ENCODE measurements around the gene MGMT.

Gene MGMT

DNA sequence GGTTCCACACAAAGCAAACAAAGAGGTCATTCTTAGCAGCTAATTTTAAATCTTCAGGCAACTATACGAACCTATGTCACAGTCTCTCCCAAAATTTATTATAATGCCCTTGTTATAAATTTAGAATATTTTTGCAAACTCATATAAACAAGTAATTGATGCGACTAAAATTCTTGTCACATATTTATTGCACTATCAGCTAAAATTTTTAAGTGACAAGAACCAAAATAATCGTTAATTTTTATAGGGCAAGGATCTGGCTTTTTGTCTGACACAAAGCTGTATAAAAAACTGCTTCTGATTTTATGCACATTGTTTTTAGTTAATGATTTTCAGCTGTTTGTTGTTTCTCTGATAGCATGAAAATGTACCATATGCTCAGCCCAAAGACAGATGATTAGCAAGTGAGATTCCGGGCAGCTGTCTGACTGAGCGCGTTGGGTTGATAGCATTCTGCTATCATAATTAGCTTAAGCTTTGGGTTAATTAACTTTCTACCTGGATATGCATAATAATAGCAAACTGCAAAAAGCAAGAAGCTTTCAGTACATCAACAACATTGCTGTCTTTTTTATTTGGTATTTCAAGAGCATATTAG is 136.0 kb downstream of the MGMT start:
- DNase-seq: no peak

DNA sequence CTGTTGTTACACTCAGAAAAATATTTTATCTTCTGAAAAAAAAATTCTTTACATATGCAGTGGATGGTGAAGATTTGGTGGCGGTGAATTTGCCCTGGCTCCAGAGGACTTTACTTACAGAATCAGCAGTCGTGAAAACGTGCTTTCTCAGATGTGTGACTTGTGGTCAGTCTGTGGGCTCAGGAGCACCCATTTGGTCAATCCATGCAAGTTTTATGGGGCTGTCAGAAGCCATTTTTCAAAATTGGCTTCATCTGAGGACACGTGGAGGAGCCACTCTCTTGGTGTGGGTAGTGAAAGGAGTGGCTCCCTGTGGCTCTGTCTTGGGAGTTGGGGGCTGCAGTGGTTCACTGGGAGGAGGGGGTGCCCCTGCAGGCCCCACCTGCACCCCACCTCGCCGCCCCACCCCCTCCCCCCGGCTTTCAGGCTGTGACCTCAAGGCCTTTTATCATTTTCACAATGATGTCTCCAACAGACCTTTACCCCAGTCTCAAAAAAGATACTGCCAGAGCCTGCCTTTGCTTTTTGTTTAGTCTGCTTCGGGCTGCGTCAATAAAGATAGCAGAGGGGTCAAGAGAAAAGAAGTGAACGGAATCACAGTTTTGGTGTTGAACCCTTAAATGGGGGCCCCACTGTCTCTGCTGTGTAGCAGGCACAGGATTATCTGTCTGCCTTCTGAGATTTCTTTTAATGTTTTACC is 137.4 kb downstream of the MGMT start:
- DNase-seq: no peak

DNA sequence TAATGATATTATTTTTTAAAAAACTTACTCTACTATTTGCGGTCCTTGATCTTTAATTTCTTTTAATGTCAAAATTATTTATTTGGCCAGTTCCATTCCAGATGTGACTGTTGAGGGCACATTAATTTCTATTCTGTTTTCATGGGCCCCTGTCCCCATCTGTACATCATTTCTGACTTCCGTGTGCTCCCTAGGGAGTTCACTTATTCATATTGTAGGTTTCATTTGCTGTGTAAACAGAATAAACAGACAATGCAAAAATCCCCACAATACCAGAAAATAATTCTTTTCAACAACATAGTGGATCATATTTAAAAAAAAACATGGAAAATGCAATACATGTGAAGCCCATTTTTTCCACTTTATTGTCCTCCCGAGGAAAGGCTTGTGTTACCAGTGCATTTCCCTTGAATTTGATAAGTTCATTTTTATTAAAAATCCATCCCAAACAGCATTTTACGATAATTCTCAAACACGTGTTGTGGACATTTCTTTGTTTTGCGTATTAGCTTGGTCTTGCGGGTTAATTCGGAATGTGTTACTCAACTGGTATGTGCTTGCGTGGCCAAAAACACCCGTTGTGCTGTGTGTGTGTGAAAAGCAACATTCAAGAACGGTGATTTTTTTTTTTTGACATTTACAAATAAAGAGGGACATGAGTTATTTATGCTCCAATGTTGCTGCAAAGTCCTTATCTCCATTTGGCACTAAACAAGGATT is 138.4 kb downstream of the MGMT start:
- DNase-seq: no peak

DNA sequence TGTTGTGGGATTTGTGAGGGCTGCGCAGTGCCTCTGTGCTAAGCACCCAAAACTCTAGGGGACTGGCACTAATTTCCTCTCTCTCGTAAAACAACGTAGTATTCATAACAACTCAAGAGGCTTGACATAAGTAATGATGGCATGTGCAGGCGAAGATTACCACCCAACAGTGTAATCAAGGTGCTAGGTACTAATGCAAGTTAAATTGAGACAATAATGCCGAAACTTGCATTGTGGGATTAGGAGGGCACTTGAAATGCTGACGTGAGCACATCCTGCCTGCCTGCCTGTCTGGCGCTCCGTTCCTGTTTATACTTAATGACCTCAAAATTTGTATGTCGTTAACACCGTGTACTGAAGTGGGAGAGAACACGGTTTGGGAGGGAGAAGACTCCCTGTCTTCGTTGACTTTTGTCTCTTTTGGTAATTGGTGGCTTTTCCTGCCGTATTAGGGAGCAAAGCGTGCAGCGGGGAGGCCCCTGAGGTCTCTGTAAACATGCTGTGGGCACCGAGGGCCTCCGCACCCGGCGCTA is 139.0 kb downstream of the MGMT start:
- DNase-seq: no peak

DNA sequence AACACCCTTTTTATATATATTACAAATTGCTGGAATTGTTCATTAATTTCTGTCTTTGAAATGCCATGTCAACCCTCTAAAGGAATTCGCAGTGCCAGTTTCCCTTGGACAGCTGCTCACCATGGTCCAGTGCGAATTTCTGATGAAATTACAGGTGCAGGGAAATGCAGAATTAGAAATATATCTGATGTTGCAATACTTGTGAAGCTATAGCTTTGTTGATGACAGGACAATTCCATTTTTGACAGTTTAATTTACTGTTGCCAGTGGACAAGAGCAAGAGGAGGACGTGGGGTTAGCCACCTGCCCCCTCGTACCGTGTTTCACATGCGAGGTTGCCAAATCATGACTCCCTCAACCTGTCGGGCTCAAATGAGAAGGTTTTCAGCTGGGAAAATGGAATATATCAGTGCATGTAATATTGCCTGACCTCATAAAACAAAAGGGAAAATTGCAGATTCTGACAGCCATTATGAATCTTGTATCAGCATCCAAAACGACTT is 140.6 kb downstream of the MGMT start:
- no peak for DNase-seq

DNA sequence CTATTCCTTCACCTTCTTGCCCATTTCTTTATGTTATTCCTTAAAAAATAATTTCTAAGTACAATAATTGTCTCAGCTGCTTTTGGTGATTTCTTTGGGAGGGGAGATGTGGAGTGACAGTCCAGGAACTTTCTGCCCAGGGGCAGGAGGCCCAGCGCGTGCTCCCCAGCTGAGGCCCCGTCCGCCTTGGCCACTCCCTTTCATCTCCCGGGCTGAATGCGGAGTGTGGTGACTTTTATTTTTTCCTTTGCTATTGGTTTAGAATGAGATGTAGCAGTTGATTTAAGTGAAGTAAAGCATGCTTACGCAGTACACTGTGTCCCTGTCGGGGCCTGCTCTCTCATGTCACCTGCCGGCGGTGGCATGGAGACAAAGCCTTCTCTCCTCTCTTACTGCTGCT is 141.6 kb downstream of the MGMT start:
- DNase-seq: no peak

DNA sequence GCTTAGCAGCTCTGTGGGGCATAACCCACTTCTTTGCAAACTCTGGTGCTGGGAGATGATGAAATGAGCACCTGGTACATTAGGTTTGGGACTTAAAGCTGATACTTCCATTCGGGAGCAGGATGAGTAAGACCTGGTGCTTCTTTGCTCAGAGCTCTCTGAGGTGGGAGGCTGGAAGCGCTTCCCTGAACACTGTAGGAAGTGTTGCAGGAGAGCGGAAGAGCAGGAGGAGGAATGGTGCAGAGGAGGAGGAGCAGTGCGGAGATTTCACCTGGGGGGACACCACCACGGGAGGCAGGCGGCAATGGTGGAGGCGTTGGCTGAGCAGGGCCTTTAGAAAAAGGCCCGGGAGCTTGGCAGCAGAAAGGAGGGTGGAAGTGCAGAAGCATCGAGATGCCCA is 142.5 kb downstream of the MGMT start:
- no peak for DNase-seq

DNA sequence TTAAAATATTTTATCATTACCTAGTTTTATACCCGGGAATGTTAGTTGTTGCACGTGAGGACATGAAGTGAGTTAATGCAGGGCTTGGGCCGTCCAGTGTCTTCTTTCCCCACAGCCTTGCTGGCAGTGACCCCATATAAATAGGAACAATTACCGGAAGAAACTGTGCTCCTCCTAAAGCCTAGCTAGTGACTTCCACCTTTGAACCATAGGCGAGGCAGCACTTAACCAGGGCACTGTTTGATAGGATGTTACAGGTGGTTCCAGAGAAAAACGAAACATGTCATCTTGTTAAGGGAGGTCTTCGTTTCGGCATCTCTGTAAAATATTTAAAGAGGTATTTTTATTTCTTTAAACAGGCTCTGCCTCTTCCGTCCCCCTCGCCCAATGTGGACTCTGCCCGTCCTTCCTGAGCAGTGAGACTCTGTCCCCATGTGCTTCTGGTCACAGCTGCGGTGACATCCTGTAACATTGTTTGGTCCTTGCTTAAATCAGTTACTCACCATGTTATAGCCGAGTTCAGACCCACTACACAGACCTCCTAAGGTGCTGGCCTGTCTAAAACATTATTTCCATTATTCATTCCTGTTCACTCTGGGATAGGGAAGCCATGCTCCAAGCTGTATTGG is 145.6 kb downstream of the MGMT start:
- DNase-seq: no peak

DNA sequence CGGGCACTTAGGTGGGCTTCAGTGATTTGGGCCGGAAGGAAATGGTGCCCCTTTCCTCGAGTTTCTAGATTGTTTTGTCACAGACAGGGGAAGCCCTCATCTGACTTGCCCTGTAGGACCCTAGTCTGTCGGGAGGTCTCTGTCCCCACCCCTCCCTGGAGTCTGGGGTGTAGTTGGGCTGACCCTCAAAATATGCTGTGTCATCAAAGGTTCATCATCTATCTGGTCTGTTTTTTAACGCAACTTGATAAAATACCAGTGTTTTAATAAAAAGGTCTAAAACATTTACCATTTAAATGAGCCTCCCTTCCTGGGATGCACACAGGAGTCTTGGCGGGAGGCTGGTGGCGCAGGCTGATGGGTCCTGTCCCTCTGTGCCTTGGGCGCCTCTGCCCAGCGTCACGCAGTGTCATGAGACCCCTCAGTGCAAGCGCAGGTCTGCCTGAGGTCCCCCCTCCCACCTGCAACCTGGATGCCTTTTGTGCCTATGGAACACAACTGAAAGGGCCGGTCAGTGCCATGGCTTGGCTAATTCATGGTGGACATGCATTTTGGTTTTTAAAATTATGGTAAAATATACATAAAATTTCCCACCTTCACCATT is 146.4 kb downstream of the MGMT start:
- DNase-seq: no peak

DNA sequence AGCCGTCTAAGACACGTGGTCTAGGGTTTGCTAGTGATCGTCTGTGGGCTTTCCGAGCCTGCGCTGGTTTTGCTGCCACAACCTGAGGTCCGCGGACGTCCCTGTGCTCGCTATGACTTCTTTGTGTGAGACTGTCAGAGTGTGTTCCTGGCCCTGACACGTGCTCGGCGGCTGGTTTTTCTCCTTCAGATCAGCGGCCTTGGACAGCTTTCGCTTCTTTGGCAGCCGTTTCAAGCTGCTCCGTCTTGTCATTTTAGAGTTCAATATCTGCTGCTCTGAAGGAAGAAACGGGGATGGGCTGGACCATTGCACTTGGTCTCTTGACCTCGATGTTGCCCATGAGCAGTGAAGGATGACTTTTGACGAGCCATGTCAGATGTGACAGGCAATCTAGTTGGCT is 147.3 kb downstream of the MGMT start:
- no peak for DNase-seq

DNA sequence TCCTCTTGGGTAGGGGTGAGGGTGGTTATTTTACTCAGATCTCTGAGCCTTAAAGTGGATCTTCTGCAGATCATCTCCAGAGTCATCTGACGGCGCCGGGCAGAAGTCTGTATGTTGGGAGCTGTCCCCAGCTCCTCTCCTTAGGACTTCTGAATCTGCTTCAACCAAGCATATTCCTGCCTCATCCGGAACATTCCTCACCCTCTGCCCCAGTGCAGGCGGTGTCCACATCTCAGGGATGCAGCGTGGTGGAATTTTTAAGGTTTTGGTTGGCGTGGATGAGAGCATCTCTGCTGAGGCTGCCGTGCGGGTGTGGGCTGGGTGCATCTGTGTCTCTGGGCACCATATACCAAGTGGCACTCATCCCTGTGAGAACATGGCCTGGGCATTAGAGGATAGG is 148.3 kb downstream of the MGMT start:
- DNase-seq: no peak

DNA sequence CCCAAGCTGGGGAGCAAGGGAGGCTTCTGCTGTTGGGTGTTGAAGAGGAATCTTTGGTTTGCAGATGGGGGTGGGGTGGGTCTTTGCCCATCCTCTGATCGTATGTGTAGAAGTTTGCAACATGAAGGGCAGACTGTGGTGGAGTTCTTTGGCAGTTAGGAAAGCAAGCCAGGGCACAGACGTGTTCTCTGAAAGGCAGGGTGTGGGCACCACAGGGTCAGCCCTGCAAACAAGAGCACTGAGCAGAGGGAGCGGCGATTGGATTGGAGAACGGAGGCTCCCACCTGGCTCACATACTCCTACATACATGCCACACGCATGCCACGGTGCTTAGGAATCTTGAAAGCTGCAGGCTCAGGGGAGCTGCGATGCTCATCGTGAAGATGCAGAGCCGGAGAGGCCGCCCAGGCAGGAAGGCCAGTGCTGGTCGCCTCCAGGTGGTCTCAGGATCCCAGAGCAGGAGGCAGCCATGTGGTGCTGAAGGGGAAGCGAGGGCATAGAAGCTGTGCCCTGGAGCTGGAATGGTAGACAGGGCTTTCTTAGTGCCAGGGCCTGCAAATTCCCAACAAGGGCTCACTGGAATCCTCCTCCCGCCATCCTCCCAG is 149.0 kb downstream of the MGMT start:
- no peak for DNase-seq

DNA sequence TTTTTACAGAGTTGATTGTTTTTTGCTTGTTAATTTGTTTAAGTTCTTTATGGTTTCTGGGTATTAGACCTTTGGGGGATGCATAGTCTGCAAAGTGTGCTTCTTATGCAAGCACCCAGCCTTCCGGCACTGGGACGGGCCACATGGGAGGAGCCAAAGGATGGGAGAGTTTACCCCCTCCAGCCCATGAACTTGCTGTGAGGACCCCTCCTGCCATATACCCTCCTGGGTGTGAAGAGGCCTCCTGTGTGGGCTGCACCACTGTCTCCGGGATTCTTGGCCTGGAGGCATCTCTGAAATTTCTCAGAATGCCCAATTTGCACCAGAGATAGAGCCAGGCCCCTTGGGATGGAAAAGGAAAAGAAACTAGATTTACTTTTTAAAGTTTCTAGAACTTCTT is 150.7 kb downstream of the MGMT start:
- no peak for DNase-seq

DNA sequence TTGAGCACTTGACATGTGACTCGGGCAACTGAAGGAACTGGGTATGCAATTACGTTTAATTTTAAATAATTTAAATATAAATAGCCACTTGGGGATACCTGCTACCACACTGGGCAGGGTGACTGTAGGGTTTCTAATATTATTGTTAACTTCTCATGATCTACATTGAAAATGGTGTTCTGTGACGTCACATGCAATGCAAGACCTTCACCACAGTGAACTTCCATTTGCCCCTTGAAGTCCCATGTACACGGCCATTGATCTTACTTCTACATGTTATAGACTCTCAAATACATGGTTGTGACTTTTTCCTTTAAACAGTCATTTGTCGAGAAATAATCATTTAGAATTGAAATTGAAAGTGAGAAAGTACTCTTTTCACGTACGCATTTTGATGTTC is 154.0 kb downstream of the MGMT start:
- DNase-seq: no peak

DNA sequence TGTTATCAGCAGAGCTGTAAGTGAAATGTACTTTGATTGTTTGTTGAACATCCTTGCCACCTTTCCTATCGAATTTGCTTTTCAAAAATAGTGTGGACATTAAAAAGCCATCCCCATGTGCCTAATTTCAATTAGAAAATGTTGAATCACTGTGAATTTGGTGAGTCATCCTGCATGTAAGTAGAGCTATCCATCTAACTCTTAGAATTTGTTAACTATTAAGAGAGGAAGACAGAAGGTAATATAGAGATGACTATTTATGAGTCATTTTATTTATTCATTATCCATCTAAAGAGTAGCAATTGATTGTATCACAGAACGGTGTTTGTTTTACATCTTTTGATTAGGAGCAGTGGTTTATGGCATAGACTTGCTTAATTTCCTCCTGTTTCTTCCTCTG is 154.7 kb downstream of the MGMT start:
- DNase-seq: no peak

DNA sequence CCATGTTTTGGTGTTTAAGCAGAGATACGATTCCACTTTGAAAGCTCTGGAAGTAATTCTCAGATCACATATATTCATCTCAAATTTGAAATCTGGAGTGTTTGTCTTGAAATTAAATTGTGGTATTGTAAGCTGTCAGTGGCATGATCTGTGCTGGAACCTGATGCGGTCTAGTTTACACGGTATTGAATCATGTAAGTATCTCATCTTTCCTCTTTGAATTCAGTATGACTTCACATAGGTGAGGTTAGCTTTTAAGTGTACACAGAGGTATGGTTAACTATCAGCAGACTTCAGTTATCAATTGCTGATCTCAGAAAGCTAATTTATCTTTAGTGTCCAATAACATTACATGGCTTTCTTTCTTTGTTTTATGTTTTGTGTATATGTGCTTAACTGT is 155.2 kb downstream of the MGMT start:
- no peak for DNase-seq

DNA sequence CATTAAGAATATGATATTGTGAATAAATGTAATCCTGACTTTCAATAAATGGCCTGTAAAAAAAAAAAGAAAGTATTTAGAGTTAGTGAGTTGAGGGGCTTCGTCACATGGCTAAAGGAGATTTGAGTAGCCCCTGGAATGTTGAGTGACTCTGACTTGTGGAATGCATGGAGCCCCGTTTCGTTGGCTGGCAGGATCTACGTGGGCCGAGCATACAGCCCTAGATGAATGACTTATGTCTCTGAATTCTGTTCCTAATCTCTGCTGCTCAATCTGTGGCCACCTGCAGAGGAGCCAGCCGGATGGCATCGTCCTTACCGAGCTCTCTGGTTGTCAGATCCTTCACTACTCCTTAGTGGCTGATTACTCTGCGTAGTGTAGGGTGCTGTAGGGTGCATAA is 155.7 kb downstream of the MGMT start:
- DNase-seq: peak; percentile 40

DNA sequence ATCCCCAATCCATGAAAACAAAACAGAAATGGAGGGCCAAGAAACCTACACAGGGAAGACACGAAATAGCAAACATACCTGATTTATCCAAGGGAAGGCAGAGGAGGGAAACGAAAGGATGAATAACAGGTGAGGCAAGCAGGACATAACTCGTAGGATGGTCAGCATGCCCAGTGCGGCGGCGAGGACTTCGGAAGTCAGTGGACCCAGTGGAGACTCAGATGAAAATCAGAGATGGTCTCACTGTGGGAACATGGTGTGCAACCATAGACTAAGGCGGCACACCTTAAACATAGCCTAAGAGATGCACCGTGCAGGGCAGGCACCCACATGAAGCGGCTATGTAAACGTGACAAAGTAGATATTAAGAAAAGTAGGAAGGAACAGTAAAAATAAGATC is 157.5 kb downstream of the MGMT start:
- DNase-seq: no peak

DNA sequence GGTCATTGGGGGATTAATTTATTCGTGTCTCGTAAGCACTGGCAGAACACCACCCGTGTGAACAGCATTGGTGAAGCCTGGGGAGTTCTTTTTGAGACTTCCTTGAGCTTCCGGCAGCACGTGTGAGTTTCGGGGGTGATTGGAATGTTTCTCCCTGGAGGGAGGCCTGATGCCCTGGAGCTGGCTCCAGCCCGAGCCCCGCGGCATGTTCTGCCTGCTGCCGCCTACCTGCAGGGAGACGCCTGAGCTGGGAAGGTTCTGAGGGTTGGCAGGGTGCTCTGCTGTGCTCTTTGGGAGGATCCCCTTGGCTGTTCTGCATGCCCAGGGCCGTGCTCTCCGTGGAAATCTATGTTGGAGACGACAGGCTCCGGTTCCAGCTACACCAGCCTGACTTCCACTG is 159.3 kb downstream of the MGMT start:
- DNase-seq: no peak

DNA sequence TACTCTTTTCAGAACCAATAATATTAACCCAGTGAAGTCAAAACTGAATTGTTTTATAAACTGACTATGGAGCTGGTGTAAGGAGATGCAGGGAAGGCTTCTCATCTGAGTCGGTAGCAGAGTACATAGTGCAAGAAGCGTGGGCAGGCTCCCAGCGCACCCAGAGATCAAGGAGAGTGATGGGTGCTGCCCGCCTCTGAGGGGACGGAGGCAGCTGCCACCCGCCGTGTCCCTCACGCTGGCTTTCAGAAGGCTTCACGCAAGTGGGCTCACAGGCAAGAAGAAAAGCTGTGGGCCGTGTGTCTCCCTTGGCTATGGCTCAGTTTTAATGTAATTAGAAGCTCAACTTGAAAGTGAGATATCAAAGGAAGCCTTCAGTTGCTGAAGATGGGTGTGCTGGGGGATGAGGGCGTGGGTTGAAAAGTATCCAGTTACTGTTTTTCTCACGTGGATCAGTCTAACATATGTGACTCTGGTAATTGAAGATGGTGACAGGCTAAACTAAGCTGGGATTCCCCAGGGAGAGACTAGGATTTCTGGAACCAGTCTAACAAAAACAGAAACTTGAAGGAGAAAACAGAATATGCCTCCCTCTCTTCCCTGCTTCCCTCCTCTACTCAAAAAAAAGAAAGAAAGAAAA is 159.9 kb downstream of the MGMT start:
- no peak for DNase-seq

DNA sequence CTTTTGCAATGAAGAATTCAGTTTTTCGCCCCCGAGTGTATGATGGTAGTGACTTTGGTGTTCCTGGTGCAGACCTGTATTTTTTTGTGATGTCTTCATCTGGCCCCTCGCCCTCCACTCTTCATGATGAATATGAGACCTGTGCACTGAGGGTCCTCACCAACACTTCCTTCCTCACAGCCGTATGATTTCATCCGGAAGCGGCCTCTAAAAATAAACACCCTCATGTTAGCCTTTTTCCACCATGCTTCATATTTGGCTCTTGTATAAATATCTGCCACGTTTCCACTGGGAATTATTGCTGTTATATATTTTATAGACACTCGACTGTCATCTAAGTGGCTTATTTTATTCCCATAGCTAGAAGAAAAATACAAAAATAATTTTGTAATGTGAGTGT is 160.4 kb downstream of the MGMT start:
- no peak for DNase-seq

DNA sequence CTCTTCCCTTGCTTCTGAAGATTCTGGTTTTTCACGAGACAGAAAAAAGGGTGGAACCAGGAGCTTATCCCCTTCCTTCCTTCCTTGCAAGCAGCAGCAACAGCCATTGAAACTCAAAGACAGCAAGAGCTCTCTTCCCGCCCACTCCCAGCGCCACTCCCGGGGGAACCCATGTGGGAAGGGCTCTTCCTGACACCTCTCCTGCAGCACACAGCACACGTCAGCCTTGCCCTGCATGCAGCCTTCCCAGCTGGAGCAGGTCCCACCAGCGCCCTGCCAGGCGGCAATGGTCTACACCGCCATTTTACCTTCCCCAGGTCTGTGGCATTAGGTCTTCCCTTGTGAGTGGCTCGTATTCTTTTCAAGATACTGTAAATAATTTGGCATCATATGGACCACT is 161.8 kb downstream of the MGMT start:
- DNase-seq: no peak
